Fibroblast of the aortic adventitia (primary cell): ENCODE measurements around the gene CYP1A2. TPM values are rescaled to one million over a fixed set of nuclear protein-coding genes. Genes with fewer than 3 reads are reported as not detected.

Experiments
- DNase-seq: peaks from one replicate; pipeline ENCODE4 v3.0.0-alpha.2; 2010; ENCODE audit warnings: low read depth
- H3K4me3 ChIP-seq: 2 replicates; pipeline ENCODE4 v1.5.1; 2011; ENCODE audit warnings: low read depth, mild to moderate bottlenecking, control low read depth, low read length, moderate library complexity
- total RNA-seq: library from RNA; depleted of rRNA; stranded (reverse); fragments of >200 nt; gene quantifications from 2 replicates; pipeline ENCODE4 v1.2.3, GENCODE V29; 2012; ENCODE audit warnings: low replicate concordance
- TF ChIP-seq, protein P1 (sequence below): IDR thresholded peaks from 2 replicates; pipeline ENCODE4 v1.5.1; 2011; ENCODE audit warnings: mild to moderate bottlenecking, low read length, control low read depth, inconsistent platforms; ENCODE audit not compliant: insufficient read depth

The CYP1A2 gene
- total RNA-seq, 1 donor = not detected

DNA sequence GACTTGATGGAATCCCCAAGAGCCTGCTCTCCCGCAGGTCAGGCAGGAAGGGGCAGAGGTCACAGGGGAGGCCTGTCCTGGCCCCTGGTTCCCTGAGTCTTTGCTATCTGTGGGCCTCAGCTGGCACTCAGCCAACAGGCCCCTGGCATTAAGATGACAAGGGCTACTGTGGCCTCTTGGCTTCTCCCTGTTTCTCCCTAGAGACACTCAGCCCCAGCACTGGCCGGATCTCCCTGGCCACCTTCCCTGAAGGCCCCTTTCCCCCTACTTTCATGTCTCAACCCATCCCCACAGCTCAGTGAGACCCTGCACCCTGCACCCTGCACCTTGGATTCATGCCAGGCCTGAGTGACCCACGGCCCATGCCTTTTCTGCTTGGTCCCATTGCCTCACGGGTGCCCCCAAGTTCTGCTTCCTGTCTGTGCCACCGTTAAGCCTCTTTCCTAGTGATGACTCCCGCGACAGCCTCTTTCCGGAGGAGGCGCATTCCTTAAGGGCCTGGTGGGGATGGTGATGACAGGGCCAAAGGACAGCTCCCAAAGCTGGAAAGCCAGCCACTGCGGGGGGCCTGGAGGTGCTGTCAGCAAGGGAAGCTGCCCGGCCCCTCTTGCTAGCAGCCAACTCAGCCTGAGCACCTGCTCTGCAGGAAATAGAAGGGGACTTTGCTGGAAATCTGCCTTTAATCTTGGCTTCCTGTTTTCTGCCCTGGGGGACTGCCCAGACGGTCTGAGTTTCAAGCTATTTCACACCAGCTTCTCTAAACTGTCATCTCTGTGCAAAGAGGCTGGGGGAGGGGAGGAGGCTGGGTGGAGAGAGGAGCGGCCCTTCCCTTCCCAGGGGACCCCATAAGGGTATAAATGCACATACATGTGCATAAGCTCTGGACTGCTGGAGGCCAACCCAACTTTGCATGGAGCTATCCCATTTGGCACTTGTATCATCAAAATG is 28.4 kb downstream of the CYP1A2 start:
- H3K4me3 ChIP-seq = no peak overlapping the region
- TF ChIP-seq, protein P1, sequence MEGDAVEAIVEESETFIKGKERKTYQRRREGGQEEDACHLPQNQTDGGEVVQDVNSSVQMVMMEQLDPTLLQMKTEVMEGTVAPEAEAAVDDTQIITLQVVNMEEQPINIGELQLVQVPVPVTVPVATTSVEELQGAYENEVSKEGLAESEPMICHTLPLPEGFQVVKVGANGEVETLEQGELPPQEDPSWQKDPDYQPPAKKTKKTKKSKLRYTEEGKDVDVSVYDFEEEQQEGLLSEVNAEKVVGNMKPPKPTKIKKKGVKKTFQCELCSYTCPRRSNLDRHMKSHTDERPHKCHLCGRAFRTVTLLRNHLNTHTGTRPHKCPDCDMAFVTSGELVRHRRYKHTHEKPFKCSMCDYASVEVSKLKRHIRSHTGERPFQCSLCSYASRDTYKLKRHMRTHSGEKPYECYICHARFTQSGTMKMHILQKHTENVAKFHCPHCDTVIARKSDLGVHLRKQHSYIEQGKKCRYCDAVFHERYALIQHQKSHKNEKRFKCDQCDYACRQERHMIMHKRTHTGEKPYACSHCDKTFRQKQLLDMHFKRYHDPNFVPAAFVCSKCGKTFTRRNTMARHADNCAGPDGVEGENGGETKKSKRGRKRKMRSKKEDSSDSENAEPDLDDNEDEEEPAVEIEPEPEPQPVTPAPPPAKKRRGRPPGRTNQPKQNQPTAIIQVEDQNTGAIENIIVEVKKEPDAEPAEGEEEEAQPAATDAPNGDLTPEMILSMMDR = no peak
- DNase-seq = no peak

DNA sequence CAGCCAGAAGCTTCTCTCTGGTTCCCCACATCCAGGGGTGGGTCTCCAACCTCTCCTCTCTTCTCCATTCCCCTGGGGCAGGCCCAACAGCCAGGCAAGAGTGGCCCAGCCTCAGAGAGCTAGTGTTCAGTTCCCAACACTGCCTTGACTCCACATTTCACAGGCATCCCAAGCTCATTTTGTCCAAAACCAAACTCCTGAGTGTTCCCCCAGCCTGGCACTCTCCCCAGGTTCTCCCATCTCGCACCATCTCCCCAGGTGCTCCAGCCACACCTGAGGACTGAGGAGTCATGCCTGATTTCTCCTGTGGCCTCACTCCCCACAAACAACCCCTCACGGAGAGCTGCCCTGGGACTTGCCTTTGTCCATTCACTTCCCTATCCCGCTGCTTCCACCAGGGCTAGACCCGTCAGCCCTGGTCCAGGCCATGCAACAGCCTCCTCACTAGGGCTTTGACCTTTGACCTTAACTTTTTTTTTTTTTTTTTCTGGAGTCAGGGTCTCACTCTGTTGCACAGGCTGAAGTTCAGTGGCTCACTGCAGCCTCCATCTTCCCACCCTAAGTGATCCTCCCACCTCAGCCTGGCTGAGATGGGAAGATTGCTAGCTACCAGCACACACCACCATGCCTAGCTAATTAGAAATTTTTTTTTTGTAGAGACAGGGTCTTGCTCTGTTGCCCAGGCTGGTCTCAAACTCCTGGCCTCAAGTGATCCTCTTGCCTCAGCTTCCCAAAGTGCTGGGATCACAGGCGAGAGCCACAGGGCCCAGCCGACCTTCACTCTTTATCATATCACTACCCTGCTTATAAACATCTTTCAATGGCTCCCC is 29.3 kb downstream of the CYP1A2 start:
- H3K4me3 ChIP-seq = no peak overlapping the region
- TF ChIP-seq, protein P1 = no peak
- no peak for DNase-seq

DNA sequence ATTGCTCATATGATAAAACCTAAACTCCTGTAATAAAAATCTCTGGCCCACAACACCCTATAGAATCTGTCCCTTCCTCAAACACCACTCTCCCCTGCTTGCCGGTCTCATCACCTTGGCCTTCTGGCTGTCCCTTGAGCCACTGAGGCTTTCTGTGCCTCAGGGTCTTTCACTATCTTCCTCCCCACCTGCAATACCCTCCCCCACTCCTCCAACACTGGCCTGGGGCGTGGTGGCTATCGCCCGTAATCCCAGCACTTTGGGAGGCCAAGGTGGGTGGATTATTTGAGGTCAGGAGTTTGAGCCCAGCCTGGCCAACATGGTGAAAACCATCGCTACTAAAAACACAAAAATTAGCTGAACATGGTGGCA is 29.9 kb downstream of the CYP1A2 start:
- TF ChIP-seq, protein P1 = no peak
- H3K4me3 ChIP-seq = no peak overlapping the region
- no peak for DNase-seq

DNA sequence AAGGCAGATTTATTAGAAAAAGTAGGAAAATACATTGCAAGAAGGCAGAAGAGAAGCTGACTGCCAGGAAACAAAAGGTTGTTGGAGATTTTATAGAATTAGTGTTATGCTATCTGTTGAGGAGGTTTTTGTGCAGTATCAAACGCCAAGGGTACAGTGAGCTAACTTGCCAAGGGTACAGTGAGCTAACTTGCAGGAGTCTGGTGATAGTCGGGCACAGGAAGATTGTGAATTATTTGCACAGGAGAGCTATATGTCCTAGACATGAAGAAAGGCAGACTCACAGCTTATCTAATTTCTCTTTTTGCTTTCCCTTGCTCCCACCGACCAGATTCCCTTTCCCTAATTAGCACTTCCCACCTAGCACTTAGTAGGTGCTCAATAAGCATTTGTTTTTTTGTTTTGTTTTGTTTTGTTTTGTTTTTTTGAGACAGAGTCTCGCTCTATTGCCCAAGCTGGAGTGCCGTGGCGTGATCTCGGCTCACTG is 30.6 kb downstream of the CYP1A2 start:
- TF ChIP-seq, protein P1 = no peak
- no peak for DNase-seq

DNA sequence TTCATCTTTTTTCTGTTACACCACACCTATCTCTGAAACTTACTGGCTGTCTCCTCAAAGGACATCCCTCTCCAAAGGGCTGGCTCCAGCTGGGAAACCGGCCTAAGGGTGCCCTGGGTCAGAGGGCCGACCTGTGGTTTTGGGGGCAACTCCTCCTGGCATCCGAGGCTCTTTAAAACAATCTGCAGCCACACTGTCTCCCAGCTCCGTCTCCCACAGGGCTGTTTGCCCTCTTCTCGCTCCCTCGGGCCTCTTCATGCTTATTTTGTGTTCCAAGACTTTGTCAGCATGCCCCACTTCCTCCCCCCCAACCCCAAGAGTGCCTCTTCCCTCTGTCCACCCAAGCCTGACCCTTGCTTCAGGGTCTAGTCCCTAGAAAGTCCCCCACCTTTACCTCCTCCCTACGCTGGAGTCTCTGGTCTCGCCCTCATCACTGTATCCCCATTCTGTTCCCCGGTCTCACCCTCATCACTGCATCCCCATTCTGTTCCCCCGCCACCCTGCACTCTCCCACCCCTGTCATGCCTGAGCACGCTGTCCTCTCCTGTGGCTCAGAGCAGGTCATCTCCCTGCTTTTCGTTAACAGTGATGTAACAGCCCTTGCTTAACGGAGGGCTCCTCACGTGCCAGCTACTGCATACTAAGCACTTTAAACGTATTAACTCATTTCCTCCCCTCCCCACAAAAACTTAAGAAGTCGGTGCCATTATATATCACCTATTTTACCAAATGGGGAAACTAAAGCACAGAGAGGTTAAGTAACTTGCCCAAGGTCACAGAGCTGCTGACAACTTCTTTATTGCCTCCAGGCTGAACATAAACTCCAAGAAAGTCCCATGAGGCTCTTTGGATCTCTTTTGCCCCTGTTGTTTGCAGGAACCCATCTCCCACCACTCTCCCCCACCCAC is 32.1 kb downstream of the CYP1A2 start:
- TF ChIP-seq, protein P1 = no peak
- H3K4me3 ChIP-seq = peak overlapping the region; percentile 61
- DNase-seq = no peak

More for the DNA sequence above, 30.6 kb downstream of the CYP1A2 start:
- no peak overlapping the region for H3K4me3 ChIP-seq
